ENCODE measurements around the gene NSUN2. TPM values are rescaled to one million over a fixed set of nuclear protein-coding genes. Genes with fewer than 3 reads are reported as not detected.

The NSUN2 gene
- total RNA-seq, 4 donors from 2014 or later, result 38.9 to 51.2 (median 50.6) TPM

DNA sequence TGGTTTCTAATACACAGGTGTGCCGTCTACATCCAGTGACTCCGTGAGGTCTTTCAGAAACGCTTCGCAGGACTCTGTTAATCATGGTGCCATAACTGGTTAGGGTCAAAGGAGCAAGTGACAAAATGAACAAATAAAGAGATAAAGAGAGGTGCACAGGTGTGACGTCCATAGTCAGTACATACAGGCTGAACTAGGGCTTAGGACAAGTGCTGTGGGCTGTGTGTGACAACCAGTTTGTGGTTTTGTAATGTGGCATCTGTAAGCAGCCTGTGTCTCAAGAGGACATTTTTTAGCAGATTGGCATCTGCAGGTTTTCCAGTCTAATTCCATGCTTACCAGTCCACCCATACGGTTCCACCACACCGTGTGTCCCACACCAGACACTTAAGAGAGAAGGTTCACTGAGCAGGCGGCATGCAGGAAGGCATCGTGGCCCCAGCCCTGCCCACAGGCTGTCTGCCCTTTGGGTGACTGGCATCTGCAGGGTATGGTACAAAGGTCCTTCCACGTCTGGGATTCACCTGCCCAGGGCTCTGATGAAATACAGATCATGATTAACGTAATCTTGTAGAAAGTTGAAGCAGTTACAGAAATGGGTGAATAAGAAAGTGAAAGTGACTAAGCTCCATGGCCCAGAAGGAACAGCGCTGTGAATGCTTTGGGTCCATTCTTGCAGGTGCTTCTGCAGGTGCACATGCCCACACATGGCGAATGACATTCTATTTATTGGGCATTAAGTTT lies 27.3 kb upstream of the NSUN2 start:
- no peaks in the 10 kb centered on the region for H3K36me3 ChIP-seq
- no peak for TF ChIP-seq POLR2A (IDR thresholded peaks at IDR 0.05)
- TF ChIP-seq, protein P1, sequence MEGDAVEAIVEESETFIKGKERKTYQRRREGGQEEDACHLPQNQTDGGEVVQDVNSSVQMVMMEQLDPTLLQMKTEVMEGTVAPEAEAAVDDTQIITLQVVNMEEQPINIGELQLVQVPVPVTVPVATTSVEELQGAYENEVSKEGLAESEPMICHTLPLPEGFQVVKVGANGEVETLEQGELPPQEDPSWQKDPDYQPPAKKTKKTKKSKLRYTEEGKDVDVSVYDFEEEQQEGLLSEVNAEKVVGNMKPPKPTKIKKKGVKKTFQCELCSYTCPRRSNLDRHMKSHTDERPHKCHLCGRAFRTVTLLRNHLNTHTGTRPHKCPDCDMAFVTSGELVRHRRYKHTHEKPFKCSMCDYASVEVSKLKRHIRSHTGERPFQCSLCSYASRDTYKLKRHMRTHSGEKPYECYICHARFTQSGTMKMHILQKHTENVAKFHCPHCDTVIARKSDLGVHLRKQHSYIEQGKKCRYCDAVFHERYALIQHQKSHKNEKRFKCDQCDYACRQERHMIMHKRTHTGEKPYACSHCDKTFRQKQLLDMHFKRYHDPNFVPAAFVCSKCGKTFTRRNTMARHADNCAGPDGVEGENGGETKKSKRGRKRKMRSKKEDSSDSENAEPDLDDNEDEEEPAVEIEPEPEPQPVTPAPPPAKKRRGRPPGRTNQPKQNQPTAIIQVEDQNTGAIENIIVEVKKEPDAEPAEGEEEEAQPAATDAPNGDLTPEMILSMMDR (IDR thresholded peaks at IDR 0.05), result no peak
- intact Hi-C loops (cut with DNase I; ENCODE audit: low total_unique reads), result no loop called here

DNA sequence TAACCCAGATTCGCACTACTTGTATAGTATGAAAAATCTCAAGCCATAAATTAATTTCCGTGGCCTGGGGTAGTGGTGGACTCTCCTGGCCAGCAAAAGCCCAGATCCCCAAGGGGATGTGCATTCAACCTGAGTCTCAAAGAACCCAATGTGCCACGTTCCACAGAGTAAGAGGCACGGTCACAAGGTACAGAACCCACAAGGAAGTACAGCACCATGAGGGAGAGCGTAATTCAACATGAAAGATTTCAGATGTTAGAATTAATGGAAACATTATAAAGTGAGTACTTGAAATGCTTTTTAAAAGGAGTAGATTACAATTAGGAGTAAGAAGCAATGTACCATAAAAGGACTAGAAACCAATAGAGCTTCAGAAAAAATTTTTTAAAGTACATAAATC lies 23.8 kb upstream of the NSUN2 start:
- H3K27me3 ChIP-seq, result no peaks in the 10 kb centered on the region
- H3K4me1 ChIP-seq, result no peaks in the 10 kb centered on the region
- peaks cover 0 to 5% of the 10 kb centered on the region in 2 donors for H3K9me3 ChIP-seq
- H3K36me3 ChIP-seq, result no peaks in the 10 kb centered on the region
- no peak for DNase-seq
- TF ChIP-seq POLR2A (IDR thresholded peaks at IDR 0.05), result no peak
- TF ChIP-seq, protein P1 (IDR thresholded peaks at IDR 0.05), result no peak
- H3K27ac ChIP-seq, result no peak overlapping the region
- no peak overlapping the region for H3K4me3 ChIP-seq
- intact Hi-C loops (cut with DNase I; ENCODE audit: low total_unique reads), result no loop called here

More for the DNA sequence above, 27.3 kb upstream of the NSUN2 start:
- Histone ChIP-seq H3K9me3 (peaks cover 0 to 5% of the 10 kb centered on the region in 2 donors), H3K4me1 (no peaks in the 10 kb centered on the region), H3K27ac (no peak overlapping the region), H3K4me3 (no peak overlapping the region), H3K27me3 (no peaks in the 10 kb centered on the region)
- DNase-seq, result no peak

DNA sequence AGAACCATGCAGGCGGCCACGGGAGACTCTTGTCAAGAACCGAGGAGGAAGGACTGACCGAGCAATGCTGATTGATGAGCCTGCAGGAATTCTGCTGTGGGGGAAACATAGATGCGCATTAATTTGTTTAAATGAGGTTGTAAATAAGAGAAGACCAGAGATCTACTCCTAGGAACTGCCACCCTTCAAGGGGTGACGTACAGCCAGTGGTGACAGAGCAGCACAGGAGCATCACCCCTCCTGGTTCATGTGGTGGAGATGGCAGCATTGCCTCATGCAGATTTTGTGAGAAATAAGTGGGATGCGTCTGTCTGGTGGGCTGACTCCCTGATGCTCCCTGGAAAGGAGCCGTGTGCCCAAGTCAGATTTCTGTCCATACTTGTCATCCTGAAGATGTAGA lies 22.6 kb upstream of the NSUN2 start:
- Histone ChIP-seq H3K36me3 (no peaks in the 10 kb centered on the region), H3K4me3 (no peak overlapping the region), H3K27ac (no peak overlapping the region), H3K9me3 (peaks cover 0 to 5% of the 10 kb centered on the region in 2 donors), H3K4me1 (no peaks in the 10 kb centered on the region), H3K27me3 (no peaks in the 10 kb centered on the region)
- no peak for DNase-seq
- intact Hi-C loops (cut with DNase I; ENCODE audit: low total_unique reads), result no loop called here
- TF ChIP-seq, protein P1 (IDR thresholded peaks at IDR 0.05), result no peak
- TF ChIP-seq POLR2A (IDR thresholded peaks at IDR 0.05), result no peak

DNA sequence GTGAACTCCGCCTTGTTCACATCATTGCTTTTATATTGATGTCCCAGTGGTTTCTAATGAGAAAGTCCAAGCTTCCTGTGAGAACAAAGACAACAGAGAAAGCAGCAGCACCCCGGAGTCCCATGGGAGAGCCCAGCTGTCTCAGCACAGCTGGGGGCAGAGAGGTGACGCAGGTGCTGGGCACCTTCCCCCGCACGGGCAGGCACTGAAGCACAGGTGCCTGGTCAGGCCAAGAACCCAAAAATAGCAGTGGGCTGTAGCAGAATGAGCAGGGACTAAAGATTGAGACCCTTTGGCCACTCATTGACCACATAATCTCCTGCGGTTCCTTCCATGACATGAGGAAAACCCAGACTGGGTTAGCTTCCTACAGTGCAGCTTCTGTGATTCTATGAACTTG lies 19.2 kb upstream of the NSUN2 start:
- Histone ChIP-seq H3K36me3 (no peaks in the 10 kb centered on the region), H3K27ac (no peak overlapping the region), H3K4me3 (no peak overlapping the region), H3K4me1 (no peaks in the 10 kb centered on the region), H3K9me3 (peaks cover 0 to 5% of the 10 kb centered on the region in 2 donors), H3K27me3 (no peaks in the 10 kb centered on the region)
- DNase-seq, result no peak
- intact Hi-C loops (cut with DNase I; ENCODE audit: low total_unique reads), result no loop called here
- TF ChIP-seq, protein P1 (IDR thresholded peaks at IDR 0.05), result no peak
- no peak for TF ChIP-seq POLR2A (IDR thresholded peaks at IDR 0.05)

DNA sequence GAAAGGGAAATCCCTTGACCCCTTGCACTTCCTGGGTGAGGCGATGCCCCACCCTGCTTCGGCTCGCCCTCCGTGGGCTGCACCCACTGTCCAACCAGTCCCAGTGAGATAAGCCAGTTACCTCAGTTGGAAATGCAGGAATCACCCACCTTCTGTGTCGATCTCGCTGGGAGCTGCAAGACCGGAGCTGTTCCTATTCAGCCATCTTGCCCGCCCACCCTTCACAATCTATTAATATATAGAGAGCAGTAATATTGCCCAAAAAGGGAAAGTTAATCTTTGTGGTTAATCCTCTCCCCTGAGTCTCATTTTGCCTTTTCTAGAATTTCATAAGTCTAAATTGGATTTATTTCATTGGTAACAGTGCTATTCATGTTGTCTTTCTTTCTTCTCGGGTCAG lies 16.8 kb upstream of the NSUN2 start:
- Histone ChIP-seq H3K27me3 (no peaks in the 10 kb centered on the region), H3K27ac (no peak overlapping the region), H3K36me3 (no peaks in the 10 kb centered on the region), H3K9me3 (no peaks in the 10 kb centered on the region), H3K4me3 (no peak overlapping the region), H3K4me1 (no peaks in the 10 kb centered on the region)
- no peak for TF ChIP-seq POLR2A (IDR thresholded peaks at IDR 0.05)
- TF ChIP-seq, protein P1 (IDR thresholded peaks at IDR 0.05), result no peak
- intact Hi-C loops (cut with DNase I; ENCODE audit: low total_unique reads), result no loop called here
- DNase-seq, result no peak

All from uterus (tissue), 4 donors.